ENCODE measurements around the gene FKBP1C.
"Not testable (repeated sequence)": the region's sequence is repeated elsewhere in the genome, so short reads cannot be mapped to it uniquely, and the experiment has no call there.

The FKBP1C gene

GRCh38 chr6:63211343-63211742 is at the start of gene FKBP1C:
TSS of gene FKBP1C (plus strand) at chr6:63211469.
- DNase-seq, result not testable (repeated sequence)

DNA sequence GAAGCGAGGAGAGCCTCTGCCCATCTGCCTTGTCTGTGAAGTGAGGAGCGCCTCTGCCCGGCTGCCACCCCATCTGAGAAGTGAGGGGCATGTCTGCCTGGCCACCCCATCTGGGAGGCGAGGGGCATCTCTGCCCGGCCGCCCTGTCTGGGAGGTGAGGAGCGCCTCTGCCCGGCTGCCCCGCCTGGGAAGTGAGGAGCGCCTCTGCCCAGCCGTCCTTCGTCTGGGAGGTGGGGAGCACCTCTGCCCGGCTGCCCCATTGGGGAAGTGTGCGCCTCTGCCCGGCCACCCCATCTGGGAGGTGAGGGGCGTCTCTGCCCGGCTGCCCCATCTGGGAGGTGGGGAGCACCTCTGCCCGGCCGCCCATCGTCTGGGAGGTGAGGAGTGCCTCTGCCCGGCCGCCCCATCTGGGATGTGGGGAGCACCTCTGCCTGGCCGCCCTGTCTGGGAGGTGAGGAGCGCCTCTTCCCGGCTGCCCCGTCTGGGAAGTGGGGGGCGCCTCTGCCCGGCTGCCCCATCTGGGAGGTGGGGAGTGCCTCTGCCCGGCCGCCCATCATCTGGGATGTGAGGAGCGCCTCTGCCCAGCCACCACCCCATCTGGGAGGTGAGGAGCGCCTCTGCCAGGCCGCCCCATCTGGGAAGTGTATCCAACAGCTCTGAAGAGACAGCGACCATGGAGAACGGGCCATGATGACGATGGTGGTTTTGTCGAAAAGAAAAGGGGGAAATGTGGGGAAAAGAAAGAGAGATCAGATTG is 47.0 kb upstream of the FKBP1C start:
- DNase-seq, result not testable (repeated sequence)

GRCh38 chr6:63174173-63174572 is 37.1 kb upstream of the FKBP1C start:
- no peak for DNase-seq

- DNase-seq, result no peak
Measured at GRCh38 chr6:63176181-63176580, 35.1 kb upstream of the FKBP1C start.

DNA sequence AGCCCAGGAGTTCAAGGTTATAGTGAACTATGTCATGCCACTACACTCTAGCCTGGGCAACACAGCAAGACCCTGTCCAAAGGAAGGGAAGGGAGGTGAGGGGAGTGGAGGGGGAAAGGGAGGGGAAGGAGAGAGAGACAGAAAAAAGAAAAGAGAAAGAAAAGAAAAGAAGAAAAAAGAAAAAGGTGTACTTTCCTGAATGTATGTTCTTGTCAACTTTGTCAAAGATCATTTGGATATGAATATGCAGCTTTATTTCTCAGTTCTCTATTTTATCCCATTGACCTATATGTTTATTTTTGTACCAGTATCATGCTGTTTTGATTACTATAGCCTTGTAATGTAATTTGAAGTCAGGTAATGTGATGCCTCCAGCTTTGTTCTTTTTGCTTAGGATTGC is 30.9 kb upstream of the FKBP1C start:
- no peak for DNase-seq

- DNase-seq, result no peak
Measured at GRCh38 chr6:63186970-63187369, 24.3 kb upstream of the FKBP1C start.

GRCh38 chr6:63188828-63189227 is 22.4 kb upstream of the FKBP1C start:
- no peak for DNase-seq

DNA sequence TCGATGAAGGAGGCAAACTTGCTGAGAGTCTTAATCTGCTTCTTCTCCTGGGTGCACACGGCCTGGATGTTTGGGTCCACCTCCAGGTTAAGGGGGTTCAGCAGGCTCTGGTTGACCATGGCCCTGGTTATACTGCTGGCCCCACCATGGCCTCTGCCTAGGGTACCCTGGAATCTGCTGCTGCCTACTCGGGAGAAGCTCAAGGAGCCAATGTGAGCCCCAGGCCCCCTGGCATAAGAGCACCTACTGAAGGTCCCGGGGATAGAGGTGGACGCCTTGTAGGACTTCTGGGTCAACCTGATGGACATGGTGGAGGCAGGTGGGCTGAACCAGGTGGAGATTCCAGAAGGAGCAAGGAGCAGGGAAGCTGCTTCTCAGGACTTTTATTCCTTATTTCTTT is 17.9 kb upstream of the FKBP1C start:
- no peak for DNase-seq

GRCh38 chr6:63197741-63198140 is 13.5 kb upstream of the FKBP1C start:
- DNase-seq, result no peak

DNA sequence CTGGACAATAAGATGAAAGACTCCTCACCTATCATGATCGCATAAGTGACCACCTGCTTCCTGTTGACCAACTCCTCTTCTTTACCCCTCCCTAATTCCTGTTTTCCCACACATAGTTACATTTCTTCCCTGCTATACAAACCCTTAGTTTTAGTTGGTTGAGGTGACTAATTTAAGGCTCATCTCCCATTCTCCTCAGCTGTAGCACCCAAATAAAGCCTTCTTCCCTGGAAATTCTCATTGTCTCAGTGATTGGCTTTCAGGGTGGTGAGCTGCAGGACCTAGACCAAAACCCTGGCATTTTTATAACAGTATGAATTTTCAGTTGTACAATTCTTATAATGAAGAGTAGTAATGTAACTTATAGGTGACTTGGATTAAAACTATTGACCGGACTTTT is 2.1 kb downstream of the FKBP1C start:
- DNase-seq, result no peak

DNA sequence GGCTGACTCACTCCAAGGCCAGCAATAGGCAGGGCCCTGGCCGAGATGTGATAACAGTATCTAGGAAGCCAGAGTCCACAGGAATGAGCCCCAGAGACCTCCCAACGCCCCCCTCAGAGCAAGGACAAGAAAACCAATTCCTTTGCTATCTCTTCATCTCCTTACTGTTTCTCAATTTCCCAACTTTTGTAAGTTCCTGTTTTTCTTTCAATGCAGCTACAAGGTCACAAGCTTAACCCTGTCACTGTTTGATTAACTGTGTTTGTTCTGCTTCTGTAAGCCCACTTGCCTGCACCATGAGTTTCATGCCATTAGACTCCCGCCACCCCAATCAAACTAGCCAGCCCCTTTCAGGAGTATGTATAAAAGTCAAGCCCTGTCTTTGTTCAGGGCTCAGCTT is 3.5 kb downstream of the FKBP1C start:
- DNase-seq, result no peak

DNA sequence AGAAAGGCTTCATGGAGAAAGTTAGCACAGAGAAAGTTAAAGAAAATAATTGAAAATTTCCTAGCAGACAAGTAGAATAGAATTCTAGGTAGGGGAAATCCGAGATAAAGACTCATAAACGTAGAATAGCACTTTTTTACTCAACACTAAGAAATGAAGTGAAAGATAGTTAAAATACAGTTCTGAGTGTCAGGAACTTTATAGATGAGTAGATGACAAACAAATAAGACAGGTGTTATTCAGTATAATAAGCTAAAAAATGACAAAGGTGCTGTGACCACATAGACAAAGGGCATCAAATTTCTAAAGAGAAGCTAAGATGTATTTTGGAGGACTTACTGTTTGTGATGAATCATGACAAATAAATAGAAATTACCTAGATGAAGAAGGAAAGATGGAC is 12.9 kb downstream of the FKBP1C start:
- no peak for DNase-seq

GRCh38 chr6:63225987-63226386 is 14.7 kb downstream of the FKBP1C start:
- DNase-seq, result not testable (repeated sequence)

GRCh38 chr6:63227928-63228894 is 16.9 kb downstream of the FKBP1C start:
- DNase-seq, result not testable (repeated sequence)

DNA sequence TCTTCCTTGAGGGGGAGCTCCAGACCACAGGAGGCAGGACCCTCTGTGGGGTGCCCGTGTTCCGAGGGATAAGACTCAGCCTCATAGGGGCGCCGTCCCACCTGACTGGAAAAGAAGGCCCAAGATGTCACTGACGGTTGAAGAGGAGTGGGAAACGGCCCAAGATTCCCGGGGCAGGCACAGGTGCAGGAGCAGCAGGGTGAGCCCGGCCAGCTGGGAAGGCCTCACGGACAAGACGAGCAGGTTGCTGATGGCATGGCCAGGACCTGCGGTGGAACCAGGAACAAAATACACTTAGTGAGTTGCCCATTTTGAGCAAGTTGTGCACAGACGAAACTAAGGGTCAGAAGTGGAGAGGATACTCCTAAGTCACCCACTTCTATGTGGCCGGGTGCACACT is 18.8 kb downstream of the FKBP1C start:
- DNase-seq, result not testable (repeated sequence)

DNA sequence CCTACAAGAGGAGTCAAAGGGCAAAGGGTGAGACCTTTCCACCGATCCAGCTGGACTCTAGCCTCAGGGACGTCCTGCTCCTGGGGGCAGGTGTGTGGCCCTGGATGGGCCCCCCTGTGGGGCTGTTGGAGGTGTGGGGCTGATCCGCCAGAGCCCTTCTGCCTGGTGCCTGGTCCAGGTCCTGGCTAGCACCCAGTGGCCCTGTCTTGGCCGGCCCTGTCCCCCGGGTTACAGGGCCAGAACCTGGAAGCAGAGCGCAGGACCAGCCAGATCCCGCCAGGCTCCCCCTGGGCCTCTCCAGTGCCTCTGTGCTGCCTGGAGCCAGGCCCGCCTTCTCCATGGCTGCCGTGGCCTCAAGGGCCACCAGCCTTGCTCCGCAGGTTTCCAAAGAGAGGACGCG is 19.2 kb downstream of the FKBP1C start:
- DNase-seq, result not testable (repeated sequence)

GRCh38 chr6:63236398-63236817 is 25.1 kb downstream of the FKBP1C start:
- no peak for DNase-seq

DNA sequence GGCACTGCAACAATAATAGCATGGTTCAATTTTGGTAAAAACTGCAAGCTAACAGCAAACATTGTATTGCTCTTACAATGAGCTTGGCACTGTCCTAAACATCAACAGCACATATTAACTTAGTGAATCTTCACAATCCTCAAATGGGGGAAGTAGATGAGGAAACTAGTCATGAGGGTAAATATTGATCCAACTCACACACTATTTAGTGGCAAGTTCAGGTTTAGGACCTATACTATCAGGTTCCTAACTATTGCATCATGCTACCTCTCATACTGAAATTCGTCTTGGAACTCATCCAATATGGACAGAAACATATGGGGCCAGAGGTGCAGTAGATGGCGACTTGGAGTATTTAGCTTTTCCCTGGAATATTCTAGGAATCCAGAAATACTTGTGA is 34.2 kb downstream of the FKBP1C start:
- DNase-seq, result no peak

DNA sequence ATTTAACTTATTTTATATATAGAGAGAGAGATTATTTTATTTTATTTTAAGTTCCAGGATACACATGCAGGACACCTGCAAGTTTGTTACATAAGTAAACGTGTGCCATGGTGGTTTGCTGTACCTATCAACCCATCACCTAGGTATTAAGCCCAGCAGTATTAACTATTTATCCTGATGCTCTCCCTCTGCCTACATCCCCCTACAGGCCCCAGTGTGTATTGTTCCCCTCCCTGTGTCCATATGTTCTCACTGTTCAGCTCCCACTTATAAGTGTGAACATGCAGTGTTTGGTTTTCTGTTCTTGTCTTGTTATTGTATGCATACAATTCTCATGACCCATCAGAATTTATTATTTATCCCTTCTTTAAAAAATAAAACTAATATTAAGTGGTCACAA is 34.6 kb downstream of the FKBP1C start:
- no peak for DNase-seq

GRCh38 chr6:63246581-63246980 is 35.3 kb downstream of the FKBP1C start:
- DNase-seq, result no peak

DNA sequence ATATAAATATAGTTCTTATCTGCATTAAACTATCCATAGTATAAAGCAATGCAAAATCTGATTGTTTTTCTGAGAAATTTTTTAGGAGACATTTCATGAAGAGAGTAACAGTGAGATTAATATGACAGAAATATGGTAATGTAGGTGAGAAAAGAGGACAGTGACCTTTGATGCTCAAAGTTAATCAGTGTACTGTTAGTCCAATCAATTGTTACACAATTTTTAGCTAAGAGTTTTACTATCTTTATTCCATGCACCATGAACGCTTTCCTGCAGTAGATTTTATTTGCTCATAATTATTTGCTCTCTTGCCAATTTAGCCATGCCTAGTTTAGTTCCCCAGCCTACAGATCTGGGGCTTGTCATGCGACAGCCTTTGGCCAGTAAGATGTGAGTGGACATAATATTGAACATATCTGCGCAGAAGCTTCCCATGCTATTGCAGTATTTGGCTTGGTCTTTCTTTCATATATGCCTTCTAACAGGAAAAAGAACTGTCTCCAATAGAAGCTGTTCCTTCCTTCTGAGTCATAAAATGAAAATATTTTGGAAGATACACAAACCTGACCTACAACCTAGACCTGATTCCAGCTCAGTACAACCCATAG is 38.7 kb downstream of the FKBP1C start:
- no peak for DNase-seq

- DNase-seq, result no peak
Measured at GRCh38 chr6:63259153-63259552, 47.9 kb downstream of the FKBP1C start.

DNA sequence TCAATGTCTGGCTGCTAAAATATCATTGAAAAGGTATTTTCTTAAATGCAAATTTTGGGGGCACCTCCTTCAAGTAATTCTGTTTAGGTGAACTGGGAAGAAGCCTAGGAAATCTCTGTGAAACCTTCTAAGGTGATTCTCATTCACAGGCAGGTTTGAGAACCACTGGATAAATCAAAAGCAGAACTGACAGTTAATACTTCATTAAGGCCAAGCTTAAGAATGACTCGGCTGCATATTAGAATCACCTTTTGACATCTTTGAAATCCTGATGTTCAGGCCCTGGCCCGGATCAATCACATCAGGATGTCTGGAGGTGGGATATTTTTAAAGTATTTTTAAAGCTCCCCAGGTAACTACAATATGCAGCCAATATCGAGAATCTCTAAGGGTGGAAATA is 50.6 kb downstream of the FKBP1C start:
- no peak for DNase-seq

All from suppressor macrophage treated with lipopolysaccharide for 1 hour (primary cell).